ENCODE results near the gene FOXP1. TPM values are rescaled to one million over a fixed set of nuclear protein-coding genes. Genes with fewer than 3 reads are reported as not detected.

The FOXP1 gene
- total and polyA plus RNA-seq, 2 of the 13 experiments (the other 11 are each of a cell fraction or from before 2014, with no cell fraction given): 40.4 to 59.0 TPM

GRCh38 chr3:71152892-71153265 is 430.6 kb downstream of the FOXP1 start (continued):
- TF ChIP-seq FOXP4 (CRISPR knock-in tag; IDR thresholded peaks at IDR 0.05): peak; percentile 99
- TF ChIP-seq KIAA2018 (CRISPR knock-in tag; IDR thresholded peaks at IDR 0.05; ENCODE audit: borderline replicate concordance): no peak
- TF ChIP-seq ZNF180 (CRISPR knock-in tag; IDR thresholded peaks at IDR 0.05; ENCODE audit: borderline replicate concordance, low read depth): no peak
- TF ChIP-seq SNRNP70 (IDR thresholded peaks at IDR 0.05; ENCODE audit: low read depth, low read length): no peak
- TF ChIP-seq ZNF792 (CRISPR knock-in tag; IDR thresholded peaks at IDR 0.05): no peak; the same call in 1 of the 2 replicates
- peak; percentile 85; the same call in 1 of the 2 replicates for TF ChIP-seq HOXD1 (CRISPR knock-in tag; IDR thresholded peaks at IDR 0.05)
- no peak for TF ChIP-seq SATB2 (CRISPR knock-in tag; IDR thresholded peaks at IDR 0.05)
- no peak; the same call in 1 of the 2 replicates for TF ChIP-seq ZNF747 (CRISPR knock-in tag; IDR thresholded peaks at IDR 0.05; ENCODE audit: borderline replicate concordance)
- peak; percentile 91 for TF ChIP-seq ZBTB7B (CRISPR knock-in tag; IDR thresholded peaks at IDR 0.05)
- no peak for TF ChIP-seq NFE2L2 (IDR thresholded peaks at IDR 0.05; ENCODE audit: low read length)
- TF ChIP-seq ZSCAN22 (CRISPR knock-in tag; IDR thresholded peaks at IDR 0.05): no peak
- TF ChIP-seq ZNF383 (CRISPR knock-in tag; IDR thresholded peaks at IDR 0.05; ENCODE audit: borderline replicate concordance): no peak
- TF ChIP-seq CHD2 (IDR thresholded peaks at IDR 0.05; ENCODE audit: low read depth, low read length): no peak
- TF ChIP-seq ZBTB8A (CRISPR knock-in tag; IDR thresholded peaks at IDR 0.05; ENCODE audit: borderline replicate concordance, low read depth): no peak
- no peak for TF ChIP-seq NPAS2 (CRISPR knock-in tag; IDR thresholded peaks at IDR 0.05; ENCODE audit: borderline replicate concordance)
- no peak for TF ChIP-seq ZNF17 (CRISPR knock-in tag; IDR thresholded peaks at IDR 0.05)
- 0 out of 2 replicates have a peak, but pooled peaks have one; percentile 21 for TF ChIP-seq ZBTB25 (CRISPR knock-in tag; IDR thresholded peaks at IDR 0.05)
- no peak for TF ChIP-seq ZBTB46 (CRISPR knock-in tag; IDR thresholded peaks at IDR 0.05; ENCODE audit: borderline replicate concordance)
